DND-41 (cell line): ENCODE data around the gene BTK.

Experiments
- EZH2 ChIP-seq: IDR thresholded peaks from 3 replicates; pipeline ENCODE4 v1.6.1; 2012; ENCODE audit warnings: borderline replicate concordance, low read depth, mild to moderate bottlenecking, moderate library complexity, low read length, inconsistent platforms; ENCODE audit not compliant: severe bottlenecking
- TF ChIP-seq, protein P1 (sequence below): IDR thresholded peaks from 2 replicates; pipeline ENCODE4 v1.5.1; 2012; ENCODE audit warnings: borderline replicate concordance, low read length, moderate library complexity, mild to moderate bottlenecking; ENCODE audit not compliant: poor library complexity, severe bottlenecking; ENCODE audit errors: extremely low read depth

DNA sequence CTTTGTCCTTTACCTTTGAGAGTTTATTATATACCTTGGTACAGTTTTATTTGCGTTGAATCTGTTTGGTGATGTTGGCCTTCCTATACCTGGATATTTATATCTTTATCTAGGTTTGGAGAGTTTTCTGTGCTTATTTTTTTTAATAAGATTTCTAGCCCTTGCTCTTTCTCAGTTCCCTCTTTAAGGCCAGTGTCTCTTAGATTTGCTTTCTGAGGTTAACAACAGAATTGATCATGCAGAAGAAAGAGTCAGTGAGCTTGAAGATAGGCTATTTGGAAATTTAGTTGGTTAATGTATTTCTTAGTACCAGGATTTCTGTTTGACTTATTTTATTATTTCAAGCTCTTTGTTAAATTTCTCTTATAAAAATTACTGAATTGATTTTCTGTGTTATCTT lies 82.2 kb downstream of the BTK start:
- TF ChIP-seq, protein P1, sequence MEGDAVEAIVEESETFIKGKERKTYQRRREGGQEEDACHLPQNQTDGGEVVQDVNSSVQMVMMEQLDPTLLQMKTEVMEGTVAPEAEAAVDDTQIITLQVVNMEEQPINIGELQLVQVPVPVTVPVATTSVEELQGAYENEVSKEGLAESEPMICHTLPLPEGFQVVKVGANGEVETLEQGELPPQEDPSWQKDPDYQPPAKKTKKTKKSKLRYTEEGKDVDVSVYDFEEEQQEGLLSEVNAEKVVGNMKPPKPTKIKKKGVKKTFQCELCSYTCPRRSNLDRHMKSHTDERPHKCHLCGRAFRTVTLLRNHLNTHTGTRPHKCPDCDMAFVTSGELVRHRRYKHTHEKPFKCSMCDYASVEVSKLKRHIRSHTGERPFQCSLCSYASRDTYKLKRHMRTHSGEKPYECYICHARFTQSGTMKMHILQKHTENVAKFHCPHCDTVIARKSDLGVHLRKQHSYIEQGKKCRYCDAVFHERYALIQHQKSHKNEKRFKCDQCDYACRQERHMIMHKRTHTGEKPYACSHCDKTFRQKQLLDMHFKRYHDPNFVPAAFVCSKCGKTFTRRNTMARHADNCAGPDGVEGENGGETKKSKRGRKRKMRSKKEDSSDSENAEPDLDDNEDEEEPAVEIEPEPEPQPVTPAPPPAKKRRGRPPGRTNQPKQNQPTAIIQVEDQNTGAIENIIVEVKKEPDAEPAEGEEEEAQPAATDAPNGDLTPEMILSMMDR: no peak
- no peak for TF ChIP-seq EZH2
